ENCODE measurements around the gene ASB10.

DNA sequence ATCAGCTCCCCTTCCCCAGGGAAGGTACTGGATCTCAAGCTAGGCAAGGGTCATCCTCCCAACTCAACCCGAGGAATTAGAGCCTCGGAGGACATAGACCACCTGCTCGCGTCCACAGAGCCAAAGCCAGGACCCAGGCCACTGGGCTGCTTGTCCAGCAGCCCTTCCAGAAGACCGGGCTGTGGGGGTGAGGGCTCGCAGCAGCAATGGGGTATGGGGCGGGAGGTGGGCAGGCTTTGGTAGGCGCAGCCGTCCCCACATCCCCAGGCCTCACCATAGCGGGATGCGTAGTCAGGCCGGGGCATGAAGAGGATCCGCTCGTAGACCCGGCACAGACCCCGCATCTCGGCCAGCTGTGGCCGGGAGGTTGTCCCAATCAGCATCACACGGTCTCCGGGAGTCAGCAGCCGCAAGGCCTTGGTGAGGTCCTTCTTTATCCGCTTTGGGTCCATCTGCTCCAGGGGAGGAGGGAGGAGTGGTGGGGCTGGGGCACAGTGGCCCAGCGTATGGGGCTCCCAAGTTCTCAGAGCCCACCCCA lies 5.0 kb upstream of the ASB10 start:
- TF ChIP-seq, protein P1, sequence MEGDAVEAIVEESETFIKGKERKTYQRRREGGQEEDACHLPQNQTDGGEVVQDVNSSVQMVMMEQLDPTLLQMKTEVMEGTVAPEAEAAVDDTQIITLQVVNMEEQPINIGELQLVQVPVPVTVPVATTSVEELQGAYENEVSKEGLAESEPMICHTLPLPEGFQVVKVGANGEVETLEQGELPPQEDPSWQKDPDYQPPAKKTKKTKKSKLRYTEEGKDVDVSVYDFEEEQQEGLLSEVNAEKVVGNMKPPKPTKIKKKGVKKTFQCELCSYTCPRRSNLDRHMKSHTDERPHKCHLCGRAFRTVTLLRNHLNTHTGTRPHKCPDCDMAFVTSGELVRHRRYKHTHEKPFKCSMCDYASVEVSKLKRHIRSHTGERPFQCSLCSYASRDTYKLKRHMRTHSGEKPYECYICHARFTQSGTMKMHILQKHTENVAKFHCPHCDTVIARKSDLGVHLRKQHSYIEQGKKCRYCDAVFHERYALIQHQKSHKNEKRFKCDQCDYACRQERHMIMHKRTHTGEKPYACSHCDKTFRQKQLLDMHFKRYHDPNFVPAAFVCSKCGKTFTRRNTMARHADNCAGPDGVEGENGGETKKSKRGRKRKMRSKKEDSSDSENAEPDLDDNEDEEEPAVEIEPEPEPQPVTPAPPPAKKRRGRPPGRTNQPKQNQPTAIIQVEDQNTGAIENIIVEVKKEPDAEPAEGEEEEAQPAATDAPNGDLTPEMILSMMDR (IDR thresholded peaks at IDR 0.05; ENCODE audit: low read depth, low read length, poor library complexity, severe bottlenecking): no peak
- no peak for TF ChIP-seq EZH2phosphoT487 (IDR thresholded peaks at IDR 0.05; ENCODE audit: borderline replicate concordance, low read length)

Measured in DOHH2 (cell line).